GM19372 (cell line): ENCODE results near the gene ZNF512B.
"Not testable (repeated sequence)": the region's sequence is repeated elsewhere in the genome, so short reads cannot be mapped to it uniquely, and the experiment has no call there.

ENCODE experiments used
- ATAC-seq: cut with Tn5 transposase; IDR thresholded peaks from one replicate; pipeline ENCODE4 v1.9.1; 2021; ENCODE audit warnings: mild to moderate bottlenecking, low read depth, moderate library complexity; ENCODE audit not compliant: unreplicated experiment

Gene ZNF512B

GRCh38 chr20:63937596-63937995, 32.1 kb downstream of the ZNF512B start:
- no peak for ATAC-seq

- no peak for ATAC-seq
Measured at GRCh38 chr20:63935447-63935846, 34.3 kb downstream of the ZNF512B start.

GRCh38 chr20:63934271-63935068, 35.3 kb downstream of the ZNF512B start:
- no peak for ATAC-seq

GRCh38 chr20:63933646-63934045, 36.1 kb downstream of the ZNF512B start:
- ATAC-seq, result no peak

- ATAC-seq, result no peak
Measured at GRCh38 chr20:63932606-63933160, 37.0 kb downstream of the ZNF512B start.

GRCh38 chr20:63931735-63932134, 38.0 kb downstream of the ZNF512B start:
- ATAC-seq, result no peak

- ATAC-seq, result no peak
Measured at GRCh38 chr20:63930971-63931553, 38.7 kb downstream of the ZNF512B start.

- not testable (repeated sequence) for ATAC-seq
Measured at GRCh38 chr20:63929473-63929883, 40.3 kb downstream of the ZNF512B start.

- no peak for ATAC-seq
Measured at GRCh38 chr20:63929071-63929470, 40.7 kb downstream of the ZNF512B start.

- no peak for ATAC-seq
Measured at GRCh38 chr20:63926298-63926697, 43.4 kb downstream of the ZNF512B start.

GRCh38 chr20:63924241-63924640, 45.5 kb downstream of the ZNF512B start:
- no peak for ATAC-seq

- no peak for ATAC-seq
Measured at GRCh38 chr20:63923651-63924050, 46.1 kb downstream of the ZNF512B start.

GRCh38 chr20:63920226-63920625, 49.5 kb downstream of the ZNF512B start:
- no peak for ATAC-seq

GRCh38 chr20:63919130-63919529, 50.6 kb downstream of the ZNF512B start:
- ATAC-seq, result no peak

- no peak for ATAC-seq
Measured at GRCh38 chr20:63917811-63918210, 51.9 kb downstream of the ZNF512B start.

GRCh38 chr20:63916371-63916939, 53.3 kb downstream of the ZNF512B start:
- ATAC-seq, result not testable (repeated sequence)

- ATAC-seq, result no peak
Measured at GRCh38 chr20:63915471-63915870, 54.3 kb downstream of the ZNF512B start.

GRCh38 chr20:63913768-63914167, 56.0 kb downstream of the ZNF512B start:
- no peak for ATAC-seq

GRCh38 chr20:63911176-63911575, 58.6 kb downstream of the ZNF512B start:
- no peak for ATAC-seq

GRCh38 chr20:63908008-63908682, 61.6 kb downstream of the ZNF512B start:
- no peak for ATAC-seq
